Testis (tissue), 2 donors: ENCODE results near the gene PITPNM1.

Source experiments
- POLR2A ChIP-seq: fragments of 450-650 bp; IDR thresholded peaks from one replicate; pipeline ENCODE4 v1.6.1; 2017; ENCODE audit warnings: antibody characterized with exemption, mild to moderate bottlenecking, moderate library complexity
- TF ChIP-seq, protein P1 (sequence below), 3 experiments: fragments of 450-650 bp in 2 of 3; fragments of 200-600 bp in 1 of 3; sonication (generic) in 1 of 3; IDR thresholded peaks; one replicate each; pipeline ENCODE4 v1.5.1; 2016 to 2019; ENCODE audit warnings: antibody characterized with exemption in 3 of 3, mild to moderate bottlenecking in 2 of 3, moderate library complexity in 1 of 3

DNA sequence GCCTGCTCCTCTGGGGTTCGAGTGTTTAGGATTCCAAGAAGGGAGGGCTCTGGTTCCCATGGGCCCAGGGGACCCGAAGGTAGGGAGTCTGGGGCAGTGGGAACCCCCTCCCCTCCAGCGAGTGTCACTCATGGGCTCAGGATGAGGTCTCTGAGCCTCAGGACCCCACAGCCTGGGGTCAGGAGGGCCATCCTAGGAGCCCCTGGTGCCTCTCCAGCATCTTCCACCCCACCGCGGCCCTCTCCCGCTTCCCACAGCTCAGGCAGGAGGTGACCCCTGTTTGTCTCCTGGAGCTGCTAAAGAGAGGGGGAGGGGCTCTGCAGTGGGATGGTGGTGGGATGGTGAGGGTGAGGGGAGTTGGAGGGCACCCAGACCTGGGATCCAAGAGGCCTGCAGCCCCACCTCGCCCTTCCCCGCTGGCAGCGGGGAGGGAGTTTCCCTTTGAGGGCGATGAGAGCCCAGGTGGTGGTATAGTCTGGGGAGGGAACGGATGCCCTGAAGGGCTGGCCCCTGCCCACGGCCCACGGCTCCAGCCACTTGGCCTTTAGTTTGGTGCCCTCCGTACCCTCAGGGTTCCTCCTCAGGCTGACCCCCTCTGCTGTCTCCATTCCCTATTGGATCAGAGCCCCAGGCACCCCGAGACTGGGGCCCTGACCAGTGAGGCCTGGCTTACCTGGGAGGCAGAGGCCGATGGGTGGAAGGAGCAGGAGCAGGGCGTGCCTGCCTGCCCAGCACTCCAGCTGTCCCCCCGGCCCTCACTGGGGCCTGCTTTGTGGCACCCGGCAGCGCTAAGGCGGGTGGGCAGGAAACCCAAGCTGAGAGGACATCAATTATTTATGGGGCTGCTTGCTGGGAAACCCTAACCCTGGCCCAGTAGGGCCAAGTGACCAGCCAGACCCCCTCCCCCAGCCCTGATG is 51.1 kb downstream of the PITPNM1 start:
- TF ChIP-seq, protein P1, sequence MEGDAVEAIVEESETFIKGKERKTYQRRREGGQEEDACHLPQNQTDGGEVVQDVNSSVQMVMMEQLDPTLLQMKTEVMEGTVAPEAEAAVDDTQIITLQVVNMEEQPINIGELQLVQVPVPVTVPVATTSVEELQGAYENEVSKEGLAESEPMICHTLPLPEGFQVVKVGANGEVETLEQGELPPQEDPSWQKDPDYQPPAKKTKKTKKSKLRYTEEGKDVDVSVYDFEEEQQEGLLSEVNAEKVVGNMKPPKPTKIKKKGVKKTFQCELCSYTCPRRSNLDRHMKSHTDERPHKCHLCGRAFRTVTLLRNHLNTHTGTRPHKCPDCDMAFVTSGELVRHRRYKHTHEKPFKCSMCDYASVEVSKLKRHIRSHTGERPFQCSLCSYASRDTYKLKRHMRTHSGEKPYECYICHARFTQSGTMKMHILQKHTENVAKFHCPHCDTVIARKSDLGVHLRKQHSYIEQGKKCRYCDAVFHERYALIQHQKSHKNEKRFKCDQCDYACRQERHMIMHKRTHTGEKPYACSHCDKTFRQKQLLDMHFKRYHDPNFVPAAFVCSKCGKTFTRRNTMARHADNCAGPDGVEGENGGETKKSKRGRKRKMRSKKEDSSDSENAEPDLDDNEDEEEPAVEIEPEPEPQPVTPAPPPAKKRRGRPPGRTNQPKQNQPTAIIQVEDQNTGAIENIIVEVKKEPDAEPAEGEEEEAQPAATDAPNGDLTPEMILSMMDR (IDR thresholded peaks at IDR 0.05): no peak
- no peak for TF ChIP-seq POLR2A
